A673 (cell line): ENCODE results near the gene ZBTB8A.

Source experiments
- CTCF ChIP-seq: fragments of 300-800, 200-600 bp; sonication (generic); conservative IDR thresholded peaks from 2 replicates; pipeline ENCODE4 v1.5.1; 2017; ENCODE audit warnings: low read depth, mild to moderate bottlenecking, antibody characterized with exemption, low read length, moderate library complexity, mixed read lengths
- EZH2 ChIP-seq: fragments of 200-600 bp; sonication (generic); IDR thresholded peaks from 2 replicates; pipeline ENCODE4 v1.6.1; 2017; ENCODE audit warnings: borderline replicate concordance, low read depth, mild to moderate bottlenecking, mixed read lengths, antibody characterized with exemption, low read length; ENCODE audit not compliant: poor library complexity, severe bottlenecking

- no peak for TF ChIP-seq CTCF
- no peak for TF ChIP-seq EZH2
These were observed 43.1 kb upstream of the ZBTB8A start for GRCh38 chr1:32496127-32496526.
